ENCODE measurements around the gene PRR23E. TPM values are rescaled to one million over a fixed set of nuclear protein-coding genes. Genes with fewer than 3 reads are reported as not detected.

Gene PRR23E
- total RNA-seq, 4 donors from 2014 or later, result not detected

- intact Hi-C loops (cut with DNase I), result no loop called here
- no peak for TF ChIP-seq POLR2A (IDR thresholded peaks at IDR 0.05)
- no peak for TF ChIP-seq CTCF (IDR thresholded peaks at IDR 0.05)
- no peaks in the 10 kb centered on the region for H3K36me3 ChIP-seq
- no peak overlapping the region for H3K4me3 ChIP-seq
- no peak overlapping the region for H3K27ac ChIP-seq
- H3K4me1 ChIP-seq, result no peaks in the 10 kb centered on the region
- WGBS, 2 donors, result 55 to 60% methylated on average over 4 to 6 of the region's 6 CpGs
- no peak for DNase-seq
- peaks cover 0 to 20% (median 0%) of the 10 kb centered on the region in 4 donors for H3K27me3 ChIP-seq
- H3K9me3 ChIP-seq, result no peaks in the 10 kb centered on the region
These were observed 43.2 kb upstream of the PRR23E start for GRCh38 chr3:127149621-127150310.

- 82 to 86% methylated on average over 9 to 15 of the region's 15 CpGs for WGBS, 2 donors
- intact Hi-C loops (cut with DNase I), result no loop called here
- TF ChIP-seq POLR2A (IDR thresholded peaks at IDR 0.05) (no peak), CTCF (IDR thresholded peaks at IDR 0.05) (no peak)
These were observed 42.2 kb upstream of the PRR23E start for GRCh38 chr3:127150513-127151250.

GRCh38 chr3:127151251-127151564 lies 41.7 kb upstream of the PRR23E start:
- H3K4me3 ChIP-seq, result no peak overlapping the region
- no peak for DNase-seq
- no peaks in the 10 kb centered on the region for H3K36me3 ChIP-seq
- TF ChIP-seq POLR2A (IDR thresholded peaks at IDR 0.05) (no peak), CTCF (IDR thresholded peaks at IDR 0.05) (no peak)
- peaks cover 0 to 22% (median 0%) of the 10 kb centered on the region in 4 donors for H3K27me3 ChIP-seq
- H3K4me1 ChIP-seq, result no peaks in the 10 kb centered on the region
- intact Hi-C loops (cut with DNase I), result no loop called here
- no peak overlapping the region for H3K27ac ChIP-seq
- WGBS, 2 donors, result 90 to 91% methylated on average over 9 of the region's 9 CpGs
- no peaks in the 10 kb centered on the region for H3K9me3 ChIP-seq

More at GRCh38 chr3:127150513-127151250, 42.2 kb upstream of the PRR23E start:
- Histone ChIP-seq H3K36me3 (no peaks in the 10 kb centered on the region), H3K4me1 (no peaks in the 10 kb centered on the region), H3K27me3 (peaks cover 0 to 20% (median 0%) of the 10 kb centered on the region in 4 donors), H3K27ac (no peak overlapping the region), H3K4me3 (no peak overlapping the region), H3K9me3 (no peaks in the 10 kb centered on the region)
- DNase-seq, result no peak

- Histone ChIP-seq H3K27ac (no peak overlapping the region), H3K4me3 (no peak overlapping the region), H3K9me3 (no peaks in the 10 kb centered on the region), H3K27me3 (peaks cover 0 to 31% (median 0%) of the 10 kb centered on the region in 4 donors), H3K4me1 (no peaks in the 10 kb centered on the region), H3K36me3 (no peaks in the 10 kb centered on the region)
- DNase-seq, result no peak
- intact Hi-C loops (cut with DNase I), result no loop called here
- no peak for TF ChIP-seq CTCF (IDR thresholded peaks at IDR 0.05)
- no peak for TF ChIP-seq POLR2A (IDR thresholded peaks at IDR 0.05)
- WGBS, 2 donors, result 59 to 80% methylated on average over 1 to 2 of the region's 2 CpGs
These were observed 40.8 kb upstream of the PRR23E start for GRCh38 chr3:127151992-127152650.

Data from esophagus squamous epithelium (tissue), 5 donors.